ACC112 (cell line): ENCODE results near the gene OR3A2.
"Not testable (repeated sequence)": the region's sequence is repeated elsewhere in the genome, so short reads cannot be mapped to it uniquely, and the experiment has no call there.

ENCODE experiments used
- H2AFZ ChIP-seq: fragments of 200-600 bp; sonication (generic); one replicate; pipeline ENCODE4 v1.6.0; 2017; ENCODE audit warnings: antibody characterized with exemption, low read length; ENCODE audit not compliant: unreplicated experiment
- H3K27ac ChIP-seq: fragments of 200-600 bp; sonication (generic); 2 replicates; pipeline ENCODE4 v1.5.1; 2014; ENCODE audit warnings: low read depth, mild to moderate bottlenecking, antibody characterized with exemption, low read length, moderate library complexity
- H3K27me3 ChIP-seq: fragments of 200-600 bp; sonication (generic); 2 replicates; pipeline ENCODE4 v1.6.1; 2014; ENCODE audit warnings: mild to moderate bottlenecking, antibody characterized with exemption, low read length, moderate library complexity, mixed read lengths; ENCODE audit not compliant: insufficient read depth
- H3K36me3 ChIP-seq: fragments of 200-600 bp; sonication (generic); 2 replicates; pipeline ENCODE4 v1.6.1; 2016; ENCODE audit warnings: mild to moderate bottlenecking, antibody characterized with exemption, low read length, moderate library complexity, mixed read lengths; ENCODE audit not compliant: insufficient read depth
- H3K4me1 ChIP-seq: fragments of 200-600 bp; sonication (generic); one replicate; pipeline ENCODE4 v1.6.1; 2016; ENCODE audit warnings: low read length, mixed read lengths; ENCODE audit not compliant: insufficient read depth, unreplicated experiment, control insufficient read depth
- H3K4me3 ChIP-seq: fragments of 200-600 bp; sonication (generic); 2 replicates; pipeline ENCODE4 v1.5.1; 2014; ENCODE audit warnings: mild to moderate bottlenecking, low read depth, low read length
- H3K79me2 ChIP-seq: fragments of 200-600 bp; sonication (generic); one replicate; pipeline ENCODE4 v1.6.0; 2016; ENCODE audit warnings: low read length; ENCODE audit not compliant: control insufficient read depth, unreplicated experiment, insufficient read depth

OR3A2 gene

GRCh38 chr17:3397801-3398200, 11.7 kb upstream of the OR3A2 start:
- H3K27ac ChIP-seq, H3K4me3 ChIP-seq, H3K79me2 ChIP-seq, H2AFZ ChIP-seq, H3K4me1 ChIP-seq, H3K36me3 ChIP-seq: not testable (repeated sequence)
- H3K27me3 ChIP-seq = peaks cover 13% of the 10 kb centered on the region

- Histone ChIP-seq H3K27ac (no peak overlapping the region), H2AFZ (no peak overlapping the region), H3K4me1 (no peaks in the 10 kb centered on the region), H3K79me2 (no peaks in the 10 kb centered on the region), H3K36me3 (no peaks in the 10 kb centered on the region), H3K27me3 (peaks cover 12% of the 10 kb centered on the region), H3K4me3 (no peak overlapping the region)
These were observed 3.7 kb upstream of the OR3A2 start for GRCh38 chr17:3389791-3390190.

- no peaks in the 10 kb centered on the region for H3K36me3 ChIP-seq
- H3K27me3 ChIP-seq = peaks cover 19% of the 10 kb centered on the region
These were observed 4.2 kb downstream of the OR3A2 start for GRCh38 chr17:3381957-3382356.

GRCh38 chr17:3378321-3378720, 7.8 kb downstream of the OR3A2 start:
- no peaks in the 10 kb centered on the region for H3K4me1 ChIP-seq
- H2AFZ ChIP-seq = no peak overlapping the region
- H3K4me3 ChIP-seq = no peak overlapping the region
- peaks cover 7% of the 10 kb centered on the region; the same call in 1 of the 2 replicates for H3K27me3 ChIP-seq
- H3K79me2 ChIP-seq = no peaks in the 10 kb centered on the region
- H3K36me3 ChIP-seq = no peaks in the 10 kb centered on the region
- no peak overlapping the region for H3K27ac ChIP-seq

More at GRCh38 chr17:3381957-3382356, 4.2 kb downstream of the OR3A2 start:
- Histone ChIP-seq H3K79me2 (no peaks in the 10 kb centered on the region), H3K4me1 (no peaks in the 10 kb centered on the region), H2AFZ (no peak overlapping the region), H3K27ac (no peak overlapping the region), H3K4me3 (no peak overlapping the region)

- H3K4me3 ChIP-seq, H2AFZ ChIP-seq, H3K4me1 ChIP-seq, H3K27ac ChIP-seq, H3K36me3 ChIP-seq, H3K79me2 ChIP-seq, H3K27me3 ChIP-seq: not testable (repeated sequence)
These were observed 14.9 kb downstream of the OR3A2 start for GRCh38 chr17:3371167-3371566.

GRCh38 chr17:3342782-3343181, 43.3 kb downstream of the OR3A2 start:
- not testable (repeated sequence) for H3K79me2 ChIP-seq, H2AFZ ChIP-seq, H3K27ac ChIP-seq, H3K27me3 ChIP-seq, H3K36me3 ChIP-seq, H3K4me3 ChIP-seq, H3K4me1 ChIP-seq

GRCh38 chr17:3335876-3336275, 50.2 kb downstream of the OR3A2 start:
- H3K4me1 ChIP-seq = no peaks in the 10 kb centered on the region
- H3K36me3 ChIP-seq = no peaks in the 10 kb centered on the region

GRCh38 chr17:3318336-3318735, 67.8 kb downstream of the OR3A2 start:
- H3K4me3 ChIP-seq = no peak overlapping the region
- H3K27ac ChIP-seq = no peak overlapping the region
- no peaks in the 10 kb centered on the region for H3K79me2 ChIP-seq
- no peaks in the 10 kb centered on the region for H3K36me3 ChIP-seq
- no peak overlapping the region for H2AFZ ChIP-seq
- no peaks in the 10 kb centered on the region for H3K27me3 ChIP-seq
- no peaks in the 10 kb centered on the region for H3K4me1 ChIP-seq

More at GRCh38 chr17:3335876-3336275, 50.2 kb downstream of the OR3A2 start:
- Histone ChIP-seq H3K27ac (no peak overlapping the region), H2AFZ (no peak overlapping the region), H3K27me3 (no peaks in the 10 kb centered on the region), H3K4me3 (no peak overlapping the region), H3K79me2 (no peaks in the 10 kb centered on the region)

GRCh38 chr17:3316836-3317235, 69.3 kb downstream of the OR3A2 start:
- Histone ChIP-seq H3K27me3 (no peaks in the 10 kb centered on the region), H3K79me2 (no peaks in the 10 kb centered on the region), H3K4me3 (no peak overlapping the region), H3K4me1 (no peaks in the 10 kb centered on the region), H3K27ac (no peak overlapping the region), H2AFZ (no peak overlapping the region), H3K36me3 (no peaks in the 10 kb centered on the region)

- H3K79me2 ChIP-seq = no peaks in the 10 kb centered on the region
- no peak overlapping the region for H3K4me3 ChIP-seq
- H3K4me1 ChIP-seq = no peaks in the 10 kb centered on the region
- no peak overlapping the region for H2AFZ ChIP-seq
- H3K27me3 ChIP-seq = no peaks in the 10 kb centered on the region
- H3K27ac ChIP-seq = no peak overlapping the region
- H3K36me3 ChIP-seq = no peaks in the 10 kb centered on the region
These were observed 77.5 kb downstream of the OR3A2 start for GRCh38 chr17:3308603-3309002.

- no peaks in the 10 kb centered on the region for H3K79me2 ChIP-seq
- H3K4me3 ChIP-seq = no peak within 1 kb of the TSS
- no peak within 1 kb of the TSS for H2AFZ ChIP-seq
- H3K4me1 ChIP-seq = no peaks in the 10 kb centered on the region
- no peak within 1 kb of the TSS for H3K27ac ChIP-seq
- H3K27me3 ChIP-seq = peaks cover 9% of the 10 kb centered on the region; the same call in 1 of the 2 replicates
- no peaks in the 10 kb centered on the region for H3K36me3 ChIP-seq
These were observed 87.8 kb downstream of the OR3A2 start, which contains the start of gene OR3A1 for GRCh38 chr17:3298260-3298659. OR3A1 (minus strand) TSS chr17:3298360; CDS start chr17:3292582, 5,778 bp downstream.
